Measurements from ENCODE around the gene TTC7B.

TTC7B gene

DNA sequence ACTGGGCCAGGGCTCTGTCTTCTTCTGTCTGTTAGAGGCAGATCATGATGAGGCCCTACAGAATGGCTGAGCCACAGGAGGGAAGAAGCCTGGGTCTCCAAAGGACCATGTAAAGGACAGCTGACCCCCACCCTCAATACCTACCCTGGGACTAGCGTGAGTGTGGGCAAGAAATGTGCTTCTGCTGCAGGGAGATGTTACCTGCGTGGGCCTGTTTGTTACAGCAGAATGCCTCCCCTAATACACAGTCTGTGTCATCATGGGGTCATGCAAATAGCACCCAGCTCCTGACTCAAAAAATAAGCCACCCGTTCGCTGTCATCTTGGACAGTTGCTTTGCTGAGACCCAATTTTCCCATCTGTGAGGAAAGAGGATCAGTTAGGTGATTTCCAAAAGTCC lies 328.8 kb downstream of the TTC7B start:
- no peak for DNase-seq (ENCODE audit: low spot score)
- TF ChIP-seq, protein P1, sequence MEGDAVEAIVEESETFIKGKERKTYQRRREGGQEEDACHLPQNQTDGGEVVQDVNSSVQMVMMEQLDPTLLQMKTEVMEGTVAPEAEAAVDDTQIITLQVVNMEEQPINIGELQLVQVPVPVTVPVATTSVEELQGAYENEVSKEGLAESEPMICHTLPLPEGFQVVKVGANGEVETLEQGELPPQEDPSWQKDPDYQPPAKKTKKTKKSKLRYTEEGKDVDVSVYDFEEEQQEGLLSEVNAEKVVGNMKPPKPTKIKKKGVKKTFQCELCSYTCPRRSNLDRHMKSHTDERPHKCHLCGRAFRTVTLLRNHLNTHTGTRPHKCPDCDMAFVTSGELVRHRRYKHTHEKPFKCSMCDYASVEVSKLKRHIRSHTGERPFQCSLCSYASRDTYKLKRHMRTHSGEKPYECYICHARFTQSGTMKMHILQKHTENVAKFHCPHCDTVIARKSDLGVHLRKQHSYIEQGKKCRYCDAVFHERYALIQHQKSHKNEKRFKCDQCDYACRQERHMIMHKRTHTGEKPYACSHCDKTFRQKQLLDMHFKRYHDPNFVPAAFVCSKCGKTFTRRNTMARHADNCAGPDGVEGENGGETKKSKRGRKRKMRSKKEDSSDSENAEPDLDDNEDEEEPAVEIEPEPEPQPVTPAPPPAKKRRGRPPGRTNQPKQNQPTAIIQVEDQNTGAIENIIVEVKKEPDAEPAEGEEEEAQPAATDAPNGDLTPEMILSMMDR (conservative IDR thresholded peaks at IDR 0.05; ENCODE audit: low read depth), result no peak
- CTCF ChIA-PET, result interaction anchor here (1.1 kb wide), 1 partner anchor 17 kb away, joined by 3 read pairs; no protein-coding TSS in a partner anchor
- POLR2A ChIA-PET (ENCODE audit: low non-redundant PET), result no interaction called here
- no peak overlapping the region for H3K27ac ChIP-seq

DNA sequence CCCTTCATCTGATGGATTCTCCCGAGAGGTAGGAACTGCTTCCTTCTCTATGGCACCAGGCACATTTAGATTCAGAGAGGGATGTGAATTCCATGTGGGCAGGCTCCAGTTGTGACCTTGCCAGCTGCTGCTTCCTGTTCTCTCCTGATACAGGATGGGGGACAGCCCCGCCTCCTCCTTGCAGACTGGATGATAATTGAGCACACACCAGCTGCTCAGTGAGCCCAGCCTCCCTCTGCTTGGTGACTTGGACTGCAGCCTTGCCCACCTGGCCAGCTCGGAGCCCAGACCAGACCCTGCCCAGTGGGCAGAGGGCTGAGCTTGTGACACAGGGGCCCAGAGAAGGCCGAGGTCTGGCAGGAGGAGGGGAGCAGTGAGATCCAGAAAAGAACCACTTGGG lies 329.2 kb downstream of the TTC7B start:
- DNase-seq (ENCODE audit: low spot score), result no peak

DNA sequence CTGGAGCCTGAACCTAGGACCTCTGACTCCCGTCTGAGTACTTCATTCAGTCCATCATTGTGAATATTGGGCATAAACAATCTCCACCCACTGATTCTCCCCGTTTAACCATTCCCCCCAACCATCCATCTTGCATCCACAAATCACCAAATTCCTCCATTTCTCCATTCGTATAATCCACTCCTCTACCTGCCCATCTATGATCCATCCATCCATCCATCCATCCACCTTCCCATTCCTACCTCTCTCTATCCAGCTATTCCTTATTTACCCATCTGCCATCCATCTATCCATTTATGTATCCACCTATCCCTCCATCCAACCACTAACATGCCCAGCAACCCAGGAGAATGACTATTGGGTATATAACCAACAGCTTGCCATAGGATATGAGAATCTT lies 331.9 kb downstream of the TTC7B start:
- TF ChIP-seq, protein P1 (conservative IDR thresholded peaks at IDR 0.05; ENCODE audit: low read depth), result no peak
- POLR2A ChIA-PET (ENCODE audit: low non-redundant PET), result no interaction called here
- no peak for DNase-seq (ENCODE audit: low spot score)
- H3K27ac ChIP-seq, result no peak overlapping the region
- CTCF ChIA-PET, result interaction anchor here (0.6 to 0.7 kb wide), 2 partner anchors 27 to 685 kb away, joined by 3 to 7 read pairs; no protein-coding TSS in a partner anchor

More for the DNA sequence above, 329.2 kb downstream of the TTC7B start:
- H3K27ac ChIP-seq, result no peak overlapping the region
- TF ChIP-seq, protein P1 (conservative IDR thresholded peaks at IDR 0.05; ENCODE audit: low read depth), result no peak
- POLR2A ChIA-PET (ENCODE audit: low non-redundant PET), result no interaction called here
- CTCF ChIA-PET, result interaction anchor here (1.1 kb wide), 1 partner anchor 17 kb away, joined by 3 read pairs; no protein-coding TSS in a partner anchor

DNA sequence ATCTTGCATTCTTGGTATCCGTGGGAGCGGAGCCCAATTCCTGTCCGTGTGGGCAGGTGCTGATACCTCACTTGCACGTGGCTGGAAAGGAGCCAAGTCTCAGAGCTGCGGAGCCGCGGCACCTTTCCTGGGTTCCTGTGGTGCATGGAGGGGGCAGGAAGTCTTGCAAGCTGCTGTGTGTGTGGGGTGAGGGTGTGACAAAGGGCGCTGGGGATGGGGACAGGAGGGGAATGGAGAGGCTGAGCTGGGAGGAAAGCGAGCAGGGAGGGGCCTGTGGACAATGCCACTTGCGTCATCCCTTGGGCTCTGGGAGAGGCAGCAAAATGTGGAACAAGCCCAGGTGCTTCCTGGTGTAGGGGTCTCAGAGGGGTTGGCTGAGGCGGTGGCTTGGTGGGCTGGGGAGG lies 332.7 kb downstream of the TTC7B start:
- DNase-seq (ENCODE audit: low spot score), result peak; percentile 26
- H3K27ac ChIP-seq, result no peak overlapping the region
- CTCF ChIA-PET, result interaction anchor here (0.5 to 0.7 kb wide), 3 partner anchors 26 to 684 kb away, joined by 3 to 7 read pairs (median 3); no protein-coding TSS in a partner anchor
- TF ChIP-seq, protein P1 (conservative IDR thresholded peaks at IDR 0.05; ENCODE audit: low read depth), result no peak
- POLR2A ChIA-PET (ENCODE audit: low non-redundant PET), result no interaction called here

DNA sequence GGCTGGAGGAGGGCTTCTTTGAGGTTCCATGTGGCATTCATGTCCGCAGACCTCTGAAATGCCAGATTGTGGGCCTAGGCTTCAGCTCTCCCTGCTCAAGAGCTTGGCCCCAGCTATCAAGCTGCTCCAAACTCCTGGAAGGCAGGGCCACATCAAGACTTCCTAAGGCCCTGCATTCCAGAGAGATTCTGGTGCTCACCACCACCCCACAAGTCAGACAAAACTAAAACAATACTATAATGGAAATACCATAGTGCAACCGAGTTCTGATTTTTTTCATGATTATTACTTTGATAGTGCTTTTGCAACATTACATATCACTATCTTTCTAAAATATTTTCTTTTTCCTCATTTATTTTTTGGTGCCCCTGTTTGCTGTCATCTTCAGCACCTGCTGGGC lies 333.1 kb downstream of the TTC7B start:
- ChIA-PET CTCF (no interaction called here), POLR2A (ENCODE audit: low non-redundant PET) (no interaction called here)
- DNase-seq (ENCODE audit: low spot score), result no peak
- TF ChIP-seq, protein P1 (conservative IDR thresholded peaks at IDR 0.05; ENCODE audit: low read depth), result no peak
- H3K27ac ChIP-seq, result no peak overlapping the region

DNA sequence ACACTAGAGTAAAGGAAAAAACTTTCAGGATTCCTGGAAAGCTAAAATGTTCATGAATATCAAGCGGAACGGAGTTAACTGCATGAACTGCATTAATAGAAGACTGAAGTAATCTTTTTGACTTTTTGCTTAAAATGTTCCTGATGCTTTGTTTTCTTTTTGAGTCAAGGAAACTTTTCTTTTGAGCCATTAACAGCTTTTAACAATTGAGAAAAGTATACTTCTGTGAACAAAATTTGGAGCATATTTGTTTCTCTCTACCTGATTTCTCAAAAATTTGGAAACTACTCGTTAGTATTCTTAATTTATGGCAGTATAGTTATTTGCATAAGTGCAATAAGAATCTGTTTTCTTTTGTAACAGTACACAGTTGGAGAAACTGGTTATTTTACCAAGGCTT lies 340.9 kb downstream of the TTC7B start:
- ChIA-PET CTCF (interaction anchor here (0.7 to 1.2 kb wide), 3 partner anchors 9 to 56 kb away, joined by 3 to 4 read pairs (median 3); no protein-coding TSS in a partner anchor), POLR2A (ENCODE audit: low non-redundant PET) (no interaction called here)
- H3K27ac ChIP-seq, result no peak overlapping the region
- DNase-seq (ENCODE audit: low spot score), result no peak
- TF ChIP-seq, protein P1 (conservative IDR thresholded peaks at IDR 0.05; ENCODE audit: low read depth), result no peak

All from RWPE1 (cell line).